Fibroblast of gingiva (primary cell): Measurements from ENCODE around the gene CTTNBP2NL.
A peak's percentile ranks its signal among the peaks of the same experiment; 100 is the strongest.
"Not testable (repeated sequence)": the region's sequence is repeated elsewhere in the genome, so short reads cannot be mapped to it uniquely, and the experiment has no call there.

Experiments
- DNase-seq: peaks from one replicate; pipeline ENCODE4 v3.0.0-alpha.2; 2011; ENCODE audit warnings: low read depth

CTTNBP2NL gene

GRCh38 chr1:112386731-112387346 lies 9.2 kb upstream of the CTTNBP2NL start:
- no peak for DNase-seq

GRCh38 chr1:112387807-112388206 lies 8.2 kb upstream of the CTTNBP2NL start:
- no peak for DNase-seq

DNA sequence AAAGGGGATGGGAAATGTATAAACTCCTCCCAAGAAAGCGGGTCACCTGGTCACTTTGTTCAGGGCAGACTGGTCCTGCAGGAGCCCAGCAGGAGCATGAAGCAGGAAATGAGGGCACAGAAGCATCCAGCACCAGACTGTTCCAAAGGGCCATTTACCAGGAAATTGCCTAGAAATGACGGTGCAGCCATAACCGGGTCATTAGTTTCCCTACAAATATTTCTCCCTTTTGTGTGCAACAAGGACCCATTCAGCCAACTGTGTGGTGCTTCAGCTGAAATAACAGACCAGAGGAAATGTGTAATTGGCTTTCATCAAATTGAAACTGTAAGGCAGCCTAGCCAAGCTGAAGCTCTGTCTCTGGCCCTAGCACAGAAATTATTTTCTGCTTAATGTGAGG lies 7.6 kb upstream of the CTTNBP2NL start:
- DNase-seq: no peak

DNA sequence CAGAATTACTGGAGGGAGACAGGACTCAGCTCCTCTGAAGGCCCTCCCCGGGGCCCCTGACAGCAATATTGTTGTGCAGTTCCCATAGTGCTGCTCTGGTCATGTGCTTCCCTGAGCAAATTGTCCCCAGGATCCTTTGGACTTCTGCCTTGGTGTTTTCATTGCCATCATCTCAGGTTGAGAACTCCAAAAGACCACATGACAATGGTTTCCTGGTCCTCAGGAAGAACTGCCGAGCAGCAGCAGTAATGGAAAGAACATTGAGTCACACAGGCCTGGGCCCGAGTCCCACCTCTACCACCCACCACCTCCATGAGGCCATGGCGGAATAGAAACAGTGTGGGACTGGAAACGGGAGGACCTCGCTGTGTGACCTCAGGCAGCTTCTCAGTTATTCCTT lies 6.3 kb upstream of the CTTNBP2NL start:
- DNase-seq: no peak

- DNase-seq: not testable (repeated sequence)
These were observed 5.7 kb upstream of the CTTNBP2NL start for GRCh38 chr1:112390335-112390734.

- peak; percentile 88 for DNase-seq
These were observed 5.0 kb upstream of the CTTNBP2NL start for GRCh38 chr1:112390775-112391602.

DNA sequence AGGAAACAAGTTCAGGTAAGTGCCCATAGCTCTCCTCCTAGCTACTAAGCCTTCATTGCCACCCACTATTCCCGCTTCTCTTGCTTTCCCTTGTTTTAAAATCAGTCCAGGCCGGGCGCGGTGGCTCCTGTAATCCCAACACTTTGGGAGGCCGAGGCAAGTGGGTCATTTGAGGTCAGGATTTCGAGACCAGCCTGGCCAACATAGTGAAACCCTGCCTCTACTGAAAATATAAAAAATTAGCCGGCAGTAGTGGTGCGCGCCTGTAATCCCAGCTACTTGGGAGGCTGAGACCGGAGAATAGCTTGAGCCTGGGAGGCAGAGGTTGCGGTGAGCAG lies 4.4 kb upstream of the CTTNBP2NL start:
- DNase-seq: no peak

GRCh38 chr1:112393631-112393974 lies 2.4 kb upstream of the CTTNBP2NL start:
- DNase-seq: peak; percentile 39

- no peak for DNase-seq
These were observed 1.3 kb upstream of the CTTNBP2NL start for GRCh38 chr1:112394743-112395062.

- no peak for DNase-seq
These were observed 676 bp upstream of the CTTNBP2NL start for GRCh38 chr1:112395256-112395820.

DNA sequence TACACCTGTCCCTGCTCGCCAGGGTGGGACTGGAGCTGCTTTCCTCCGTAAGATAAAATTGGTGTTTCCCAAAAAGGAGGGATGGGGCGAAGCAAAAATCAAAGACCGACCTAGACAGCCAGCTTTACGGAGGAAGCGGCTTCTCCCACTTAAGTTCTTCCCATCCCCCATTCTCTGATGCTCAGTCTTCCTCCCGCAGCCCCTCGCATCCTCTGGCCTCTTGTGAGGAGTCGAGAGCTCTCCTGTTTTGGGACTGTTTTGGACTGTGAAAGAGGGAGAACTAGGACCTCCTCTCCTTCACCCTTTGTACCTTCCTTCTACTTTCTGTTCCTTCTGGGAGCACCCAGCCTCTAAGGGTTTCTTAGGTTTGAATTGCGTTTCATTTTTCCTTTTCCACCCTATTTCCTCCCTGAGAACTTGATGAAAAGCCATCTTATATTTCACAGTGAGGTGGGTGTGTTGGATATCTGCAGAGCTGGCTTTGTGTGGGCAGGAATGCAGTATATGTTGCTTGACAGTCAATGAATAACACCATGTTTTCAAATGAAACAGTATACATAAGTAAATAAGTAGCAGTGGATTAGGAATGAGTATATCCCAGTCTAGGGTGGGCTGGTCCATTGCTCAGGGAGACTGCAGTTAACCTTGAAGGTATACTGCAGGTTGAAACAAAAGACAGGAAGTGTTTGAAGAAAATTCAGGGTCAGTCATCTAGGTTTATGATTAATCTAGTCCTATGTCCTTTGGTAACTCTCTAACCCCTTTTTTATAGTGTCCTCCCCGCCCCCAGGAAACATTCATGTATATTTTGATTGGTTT lies 848 bp downstream of the CTTNBP2NL start:
- DNase-seq: no peak

GRCh38 chr1:112397841-112398240 lies 1.8 kb downstream of the CTTNBP2NL start:
- no peak for DNase-seq

- no peak for DNase-seq
These were observed 3.4 kb downstream of the CTTNBP2NL start for GRCh38 chr1:112399456-112399855.

- DNase-seq: not testable (repeated sequence)
These were observed 4.7 kb downstream of the CTTNBP2NL start for GRCh38 chr1:112400706-112401105.

DNA sequence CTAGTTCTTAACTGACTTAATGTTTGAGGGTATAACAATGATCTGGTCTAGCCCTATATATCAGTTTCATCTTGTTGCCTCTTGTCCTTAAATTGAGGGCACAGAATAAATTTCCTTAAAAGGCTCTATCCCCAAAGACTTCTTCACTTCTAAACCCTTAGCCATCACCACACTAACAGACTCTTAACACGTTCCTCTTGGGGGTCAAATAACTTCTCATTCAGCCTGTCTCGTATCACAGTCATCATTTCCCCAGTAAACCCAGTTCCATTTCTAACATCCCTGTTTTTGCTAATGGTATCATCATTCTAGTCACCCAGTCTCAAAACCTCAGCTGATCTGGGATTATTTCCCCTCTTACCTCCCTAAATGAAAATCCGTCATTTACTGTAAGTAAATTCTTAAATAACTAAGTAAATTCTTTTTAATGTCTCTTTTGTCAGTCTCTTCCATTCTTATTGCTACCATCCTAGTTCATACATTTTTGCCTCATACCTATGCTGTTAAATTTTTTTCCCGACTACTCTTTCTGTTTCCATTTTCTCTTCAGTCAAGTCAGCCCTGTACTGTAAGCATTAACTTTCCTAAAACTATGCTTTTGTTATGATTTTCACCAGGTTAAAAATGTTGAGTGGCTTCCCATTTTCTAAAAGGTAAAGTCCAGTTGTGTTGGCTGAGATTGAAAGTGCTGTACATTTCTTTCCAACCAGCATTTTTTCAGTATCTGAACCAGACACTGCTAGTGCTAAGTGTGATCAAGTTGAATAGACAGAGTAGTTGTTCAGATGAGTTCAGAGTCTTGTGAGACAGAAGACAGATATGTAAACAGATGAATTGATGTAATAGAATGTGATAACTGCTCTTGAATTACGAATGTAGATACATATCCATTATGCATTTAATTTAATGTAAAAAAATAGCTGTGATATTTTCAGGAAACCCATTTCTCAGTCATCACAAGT lies 6.9 kb downstream of the CTTNBP2NL start:
- DNase-seq: no peak

- peak; percentile 60 for DNase-seq
These were observed 10.8 kb downstream of the CTTNBP2NL start for GRCh38 chr1:112406771-112407170.

GRCh38 chr1:112409414-112409813 lies 13.4 kb downstream of the CTTNBP2NL start:
- no peak for DNase-seq

GRCh38 chr1:112410673-112411072 lies 14.7 kb downstream of the CTTNBP2NL start:
- no peak for DNase-seq

GRCh38 chr1:112417271-112417670 lies 21.3 kb downstream of the CTTNBP2NL start:
- DNase-seq: no peak

GRCh38 chr1:112418099-112418892 lies 22.3 kb downstream of the CTTNBP2NL start:
- no peak for DNase-seq

DNA sequence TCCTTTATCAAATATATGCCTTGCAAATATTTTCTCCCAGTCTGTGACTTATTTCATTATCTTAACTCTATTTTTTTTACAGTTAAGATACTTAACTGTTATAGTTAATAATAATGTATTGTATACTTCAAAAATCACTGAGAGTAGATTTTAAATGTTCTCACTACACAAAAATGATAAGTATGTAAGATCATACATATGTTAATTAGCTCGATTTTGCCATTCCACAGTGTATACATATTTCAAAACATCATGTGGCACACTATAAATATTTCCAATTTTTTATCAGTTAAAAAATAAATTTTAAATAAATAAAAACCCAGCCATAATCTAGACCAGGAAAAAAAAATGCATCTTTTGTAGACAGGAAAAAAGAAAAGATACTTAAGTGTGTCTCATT lies 27.2 kb downstream of the CTTNBP2NL start:
- no peak for DNase-seq
